HepG2 (cell line): ENCODE data around the gene NPB. TPM values are rescaled to one million over a fixed set of nuclear protein-coding genes. Genes with fewer than 3 reads are reported as not detected.

Experiments
- FLYWCH1 ChIP-seq: sonication (generic); formaldehyde crosslinking; IDR thresholded peaks from 2 replicates; pipeline ENCODE4 v1.8.1; 2023; ENCODE audit warnings: mild to moderate bottlenecking, missing genetic modification reagents
- MBNL3 ChIP-seq: fragments of 250-450 bp; sonication (Bioruptor Pico); conservative IDR thresholded peaks from 2 replicates; pipeline ENCODE4 v1.8.0; 2022; ENCODE audit warnings: mild to moderate bottlenecking, inconsistent platforms
- MXD3 ChIP-seq: IDR thresholded peaks from 2 replicates; pipeline ENCODE4 v1.6.1; 2016; ENCODE audit warnings: mild to moderate bottlenecking, missing biosample characterization, missing genetic modification reagents
- PAF1 ChIP-seq: IDR thresholded peaks from 2 replicates; pipeline ENCODE4 v1.6.1; 2016; ENCODE audit warnings: missing genetic modification reagents, missing compliant biosample characterization
- PRDM10 ChIP-seq: sonication (generic); formaldehyde crosslinking; IDR thresholded peaks from 2 replicates; pipeline ENCODE4 v1.4.0; 2020; ENCODE audit warnings: low read depth, missing genetic modification reagents
- SIN3B ChIP-seq: fragments of 150-350 bp; IDR thresholded peaks from 2 replicates; pipeline ENCODE4 v1.6.1; 2014; ENCODE audit warnings: low read length
- ZNF142 ChIP-seq: sonication (generic); formaldehyde crosslinking; IDR thresholded peaks from 2 replicates; pipeline ENCODE4 v1.4.0; 2020; ENCODE audit warnings: missing genetic modification reagents
- ZNF253 ChIP-seq: sonication (generic); formaldehyde crosslinking; IDR thresholded peaks from 2 replicates; pipeline ENCODE4 v1.8.0; 2022; ENCODE audit warnings: mild to moderate bottlenecking, missing genetic modification reagents, borderline replicate concordance
- ZNF512 ChIP-seq: sonication (generic); formaldehyde crosslinking; IDR thresholded peaks from 2 replicates; pipeline ENCODE4 v1.4.0; 2020; ENCODE audit warnings: mild to moderate bottlenecking, missing genetic modification reagents
- polyA plus RNA-seq, 8 experiments: library from polyadenylated mRNA; depleted of rRNA in 3 of 8; stranded (reverse) in 7 of 8; unstranded in 1 of 8; fragments of >200 nt; fragmentation: Illumina TruSeq in 4 of 8; extraction: Trizol in 4 of 8; gene quantifications; 2 replicates each; pipeline versions ENCODE4 v1.2.1 to v1.2.3, GENCODE V29; 2011 to 2016; ENCODE audit warnings: low read depth in 4 of 8, missing spikeins in 1 of 8, mixed read lengths in 1 of 8; ENCODE audit not compliant: insufficient read depth in 1 of 8
- total RNA-seq, 5 experiments: library from RNA; depleted of rRNA; stranded (reverse); fragments of >200 nt; fragmentation: Illumina TruSeq; extraction: Trizol; gene quantifications; 2 replicates each; pipeline ENCODE4 v1.2.3, GENCODE V29; 2016; ENCODE audit warnings: low read depth in 1 of 5

NPB gene
- total and polyA plus RNA-seq, 2 of the 13 experiments (the other 11 are each of a cell fraction or from before 2014, with no cell fraction given) = 0.11 to 0.93 TPM

- TF ChIP-seq PRDM10 (no peak), SIN3B (no peak), MBNL3 (CRISPR knock-in tag) (no peak; the same call in 1 of the 2 replicates), FLYWCH1 (CRISPR knock-in tag) (no peak; the same call in 1 of the 2 replicates), MXD3 (CRISPR knock-in tag) (peak; percentile 92), ZNF253 (CRISPR knock-in tag) (peak; percentile 89; the same call in 1 of the 2 replicates), ZNF142 (CRISPR knock-in tag) (peak; percentile 55), ZNF512 (CRISPR knock-in tag) (no peak; the same call in 1 of the 2 replicates), PAF1 (CRISPR knock-in tag) (no peak)
Measured at GRCh38 chr17:81871387-81872230, 30.4 kb upstream of the NPB start (continued).
